Keratinocyte (primary cell): ENCODE measurements around the gene GSTA5. TPM values are rescaled to one million over a fixed set of nuclear protein-coding genes. Genes with fewer than 3 reads are reported as not detected.

Experiments used
- DNase-seq: peaks from one replicate; pipeline ENCODE4 v3.0.0-alpha.2; 2011; ENCODE audit warnings: low read depth, missing footprints, low spot score
- FAIRE-seq: peaks from 2 replicates; lab custom pipeline; 2011; peaks lifted over from hg19 to GRCh38; lab: Jason Lieb, UNC
- H2AFZ ChIP-seq: 2 replicates; pipeline ENCODE4 v1.6.0; 2012; ENCODE audit warnings: low read length, control low read depth, inconsistent platforms; ENCODE audit not compliant: control insufficient read depth
- H3K27ac ChIP-seq: 2 replicates; pipeline ENCODE4 v1.5.1; 2011; ENCODE audit warnings: low read length; ENCODE audit not compliant: control insufficient read depth, insufficient read depth
- H3K27me3 ChIP-seq: 3 replicates; pipeline ENCODE4 v1.6.0; 2011; ENCODE audit warnings: low read length; ENCODE audit not compliant: control insufficient read depth, insufficient read depth; ENCODE audit errors: extremely low read depth
- H3K36me3 ChIP-seq, 2 experiments: 2 replicates in 1 of 2; 3 replicates in 1 of 2; pipeline ENCODE4 v1.5.1; 2011; ENCODE audit warnings: low read length in 2 of 2, mild to moderate bottlenecking in 1 of 2; ENCODE audit not compliant: control insufficient read depth in 2 of 2, insufficient read depth in 2 of 2; ENCODE audit errors: extremely low read depth in 1 of 2
- H3K4me1 ChIP-seq: 3 replicates; pipeline ENCODE4 v1.5.1; 2011; ENCODE audit warnings: low read length; ENCODE audit not compliant: control insufficient read depth, insufficient read depth; ENCODE audit errors: extremely low read depth
- H3K4me2 ChIP-seq: 3 replicates; pipeline ENCODE4 v1.6.0; 2011; ENCODE audit warnings: low read depth, low read length; ENCODE audit not compliant: control insufficient read depth, insufficient read depth; ENCODE audit errors: extremely low read depth
- H3K4me3 ChIP-seq, 3 experiments: fragments of 200-600 bp in 1 of 3; sonication (generic) in 1 of 3; 2 replicates in 2 of 3; 3 replicates in 1 of 3; pipeline ENCODE4 v1.5.1; 2011 to 2016; ENCODE audit warnings: low read length in 3 of 3, mild to moderate bottlenecking in 3 of 3, control low read depth in 2 of 3, inconsistent platforms in 1 of 3, low read depth in 1 of 3, mixed read lengths in 1 of 3, mixed run types in 1 of 3, moderate library complexity in 1 of 3; ENCODE audit not compliant: control insufficient read depth in 2 of 3, insufficient read depth in 2 of 3; ENCODE audit errors: extremely low read depth in 1 of 3
- H3K79me2 ChIP-seq: 2 replicates; pipeline ENCODE4 v1.6.0; 2012; ENCODE audit warnings: low read length; ENCODE audit not compliant: control insufficient read depth, insufficient read depth
- H3K9ac ChIP-seq: 3 replicates; pipeline ENCODE4 v1.6.0; 2011; ENCODE audit warnings: low read length; ENCODE audit not compliant: control insufficient read depth, insufficient read depth; ENCODE audit errors: extremely low read depth
- H3K9me1 ChIP-seq: 3 replicates; pipeline ENCODE4 v1.6.0; 2011; ENCODE audit warnings: low read length; ENCODE audit not compliant: control insufficient read depth, insufficient read depth; ENCODE audit errors: extremely low read depth
- H3K9me3 ChIP-seq: 2 replicates; pipeline ENCODE4 v1.5.1; 2012; ENCODE audit warnings: low read depth, low read length; ENCODE audit not compliant: control insufficient read depth
- H4K20me1 ChIP-seq: 3 replicates; pipeline ENCODE4 v1.6.0; 2011; ENCODE audit warnings: low read length; ENCODE audit not compliant: control insufficient read depth, insufficient read depth; ENCODE audit errors: extremely low read depth
- CTCF ChIP-seq, 3 experiments: IDR thresholded peaks in 1 of 3; conservative IDR thresholded peaks in 1 of 3; optimal IDR thresholded peaks in 1 of 3; 2 replicates in 2 of 3; 3 replicates in 1 of 3; pipeline versions ENCODE3 to v1.5.1; 2011; ENCODE audit warnings: low read length in 3 of 3, mild to moderate bottlenecking in 3 of 3, moderate library complexity in 2 of 3, control low read depth in 1 of 3, inconsistent platforms in 1 of 3; ENCODE audit not compliant: insufficient read depth in 2 of 3; ENCODE audit errors: extremely low read depth in 1 of 3
- EZH2 ChIP-seq: IDR thresholded peaks from one replicate; pipeline ENCODE4 v1.6.1; 2012; ENCODE audit warnings: inconsistent platforms, mild to moderate bottlenecking, low read length, moderate library complexity
- dilution Hi-C: fragments of 300-500 bp; cut with MboI; formaldehyde crosslinking; loops from one replicate; pipeline ENCODE4 v1.7.0; 2020; ENCODE audit warnings: low sequenced_read_pairs; ENCODE audit not compliant: extremely low pct_ligation_motif_present
- polyA plus RNA-seq, 5 experiments: library from polyadenylated mRNA; depleted of rRNA in 3 of 5; stranded (reverse) in 3 of 5; stranded (forward) in 1 of 5; unstranded in 1 of 5; fragments of >200 nt; gene quantifications; 1 replicate in 1 of 5; 2 replicates in 3 of 5; 3 replicates in 1 of 5; pipeline versions ENCODE4 v1.2.1 to v1.2.3, GENCODE V29; 2011 to 2012; ENCODE audit warnings: missing spikeins in 2 of 5, low read depth in 1 of 5, low replicate concordance in 1 of 5

GSTA5 gene
- polyA plus RNA-seq, 1 donor (not counting 4 experiments of a cell fraction or from before 2014, with no cell fraction given): not detected

- no peaks in the 10 kb centered on the region for H3K79me2 ChIP-seq
- no peaks in the 10 kb centered on the region for H3K9me3 ChIP-seq
- FAIRE-seq (no peak), DNase-seq (no peak)
- no peak overlapping the region for H3K27ac ChIP-seq
- no peak overlapping the region for H3K4me3 ChIP-seq
- peaks cover 26% of the 10 kb centered on the region for H3K27me3 ChIP-seq
- TF ChIP-seq CTCF (optimal IDR thresholded peaks at IDR 0.05 in 1 of 3, IDR thresholded peaks at IDR 0.05 in 1 of 3, conservative IDR thresholded peaks at IDR 0.05 in 1 of 3; ENCODE audit: extremely low read depth in 1 of 3, insufficient read depth in 2 of 3, low read length in 3 of 3) (no peak), EZH2 (no peak)
- no peaks in the 10 kb centered on the region for H4K20me1 ChIP-seq
- H3K36me3 ChIP-seq: no peaks in the 10 kb centered on the region
- H2AFZ ChIP-seq: no peak overlapping the region
- H3K4me2 ChIP-seq: peak overlapping the region; percentile 100
- H3K9me1 ChIP-seq: no peaks in the 10 kb centered on the region
- dilution Hi-C loops: no loop called here
- no peak overlapping the region for H3K9ac ChIP-seq
- H3K4me1 ChIP-seq: peaks cover 7% of the 10 kb centered on the region
These were observed 41.0 kb upstream of the GSTA5 start for GRCh38 chr6:52881662-52881995.

GRCh38 chr6:52877786-52878185 is 37.2 kb upstream of the GSTA5 start:
- H3K4me2 ChIP-seq: no peak overlapping the region
- H4K20me1 ChIP-seq: no peaks in the 10 kb centered on the region
- no peaks in the 10 kb centered on the region for H3K79me2 ChIP-seq
- dilution Hi-C loops: no loop called here
- no peaks in the 10 kb centered on the region for H3K9me3 ChIP-seq
- H3K4me3 ChIP-seq: no peak overlapping the region
- H3K27me3 ChIP-seq: peaks cover 56% of the 10 kb centered on the region
- H3K27ac ChIP-seq: no peak overlapping the region
- H3K9ac ChIP-seq: no peak overlapping the region
- FAIRE-seq (no peak), DNase-seq (no peak)
- TF ChIP-seq CTCF (optimal IDR thresholded peaks at IDR 0.05 in 1 of 3, IDR thresholded peaks at IDR 0.05 in 1 of 3, conservative IDR thresholded peaks at IDR 0.05 in 1 of 3; ENCODE audit: extremely low read depth in 1 of 3, insufficient read depth in 2 of 3, low read length in 3 of 3) (no peak), EZH2 (no peak)
- H2AFZ ChIP-seq: no peak overlapping the region
- no peaks in the 10 kb centered on the region for H3K9me1 ChIP-seq
- H3K36me3 ChIP-seq: no peaks in the 10 kb centered on the region
- peaks cover 7% of the 10 kb centered on the region for H3K4me1 ChIP-seq
